Measurements from ENCODE around the gene SLC6A4.

Gene SLC6A4

DNA sequence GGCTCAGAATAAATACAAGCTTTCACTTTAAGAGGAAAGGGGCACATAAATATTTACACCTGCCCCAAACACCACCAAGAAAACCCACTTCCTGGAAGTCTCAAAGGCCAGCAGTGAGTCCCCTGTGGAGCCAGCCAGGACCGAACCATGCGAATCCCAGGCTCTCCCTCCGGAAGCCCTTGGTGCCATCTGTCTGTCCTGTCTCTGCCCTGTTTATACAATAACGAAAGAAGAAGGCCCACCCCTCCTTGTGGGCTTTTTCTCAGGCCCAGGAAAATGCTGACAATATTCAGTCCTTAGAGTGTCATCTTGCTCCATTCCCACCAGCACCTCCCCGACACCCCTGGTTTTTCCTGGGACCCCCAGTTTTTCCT, 3.6 kb upstream of the SLC6A4 start:
- DNase-seq (ENCODE audit: insufficient read length, low spot score) (no peak), FAIRE-seq (no peak)
- TF ChIP-seq, protein P1, sequence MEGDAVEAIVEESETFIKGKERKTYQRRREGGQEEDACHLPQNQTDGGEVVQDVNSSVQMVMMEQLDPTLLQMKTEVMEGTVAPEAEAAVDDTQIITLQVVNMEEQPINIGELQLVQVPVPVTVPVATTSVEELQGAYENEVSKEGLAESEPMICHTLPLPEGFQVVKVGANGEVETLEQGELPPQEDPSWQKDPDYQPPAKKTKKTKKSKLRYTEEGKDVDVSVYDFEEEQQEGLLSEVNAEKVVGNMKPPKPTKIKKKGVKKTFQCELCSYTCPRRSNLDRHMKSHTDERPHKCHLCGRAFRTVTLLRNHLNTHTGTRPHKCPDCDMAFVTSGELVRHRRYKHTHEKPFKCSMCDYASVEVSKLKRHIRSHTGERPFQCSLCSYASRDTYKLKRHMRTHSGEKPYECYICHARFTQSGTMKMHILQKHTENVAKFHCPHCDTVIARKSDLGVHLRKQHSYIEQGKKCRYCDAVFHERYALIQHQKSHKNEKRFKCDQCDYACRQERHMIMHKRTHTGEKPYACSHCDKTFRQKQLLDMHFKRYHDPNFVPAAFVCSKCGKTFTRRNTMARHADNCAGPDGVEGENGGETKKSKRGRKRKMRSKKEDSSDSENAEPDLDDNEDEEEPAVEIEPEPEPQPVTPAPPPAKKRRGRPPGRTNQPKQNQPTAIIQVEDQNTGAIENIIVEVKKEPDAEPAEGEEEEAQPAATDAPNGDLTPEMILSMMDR (IDR thresholded peaks at IDR 0.05; ENCODE audit: insufficient read depth, missing control alignments): no peak

DNA sequence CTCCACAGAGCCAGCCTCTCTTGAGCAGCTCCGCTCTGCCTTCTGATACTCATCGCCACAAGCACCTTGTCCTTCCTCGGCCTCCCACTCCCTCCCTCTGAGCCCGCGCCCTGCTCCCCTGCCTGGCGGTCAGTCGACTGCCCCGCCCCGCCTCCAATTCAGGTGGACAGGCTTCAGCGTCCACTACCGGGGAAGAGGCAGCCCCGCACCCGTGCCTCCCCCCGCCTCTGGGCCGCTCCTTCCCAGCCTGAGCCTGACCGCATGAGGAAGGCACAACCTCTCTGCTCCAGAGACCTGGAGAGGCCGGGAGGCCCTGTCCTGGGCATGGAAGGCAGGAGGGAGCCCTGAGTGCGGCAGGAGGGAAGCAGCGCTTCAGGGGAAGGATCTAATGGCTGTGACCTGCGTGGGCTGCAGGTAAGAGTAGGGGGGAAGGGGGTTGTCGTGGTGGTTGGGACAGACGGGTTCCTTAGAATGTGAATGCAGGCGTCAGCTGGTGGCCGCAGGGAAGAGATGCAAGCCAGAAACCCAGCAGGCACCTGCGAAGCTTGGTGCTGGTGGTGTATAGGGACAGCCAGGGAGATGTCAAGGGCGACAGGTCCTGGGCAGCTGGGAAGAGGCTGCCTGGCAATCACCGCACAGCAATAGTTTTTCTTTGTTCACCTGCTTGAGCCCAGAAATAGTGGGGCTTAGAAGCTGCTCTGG, 3.0 kb upstream of the SLC6A4 start:
- no peak for DNase-seq (ENCODE audit: insufficient read length, low spot score)
- TF ChIP-seq, protein P1 (IDR thresholded peaks at IDR 0.05; ENCODE audit: insufficient read depth, missing control alignments): no peak
- no peak for FAIRE-seq

DNA sequence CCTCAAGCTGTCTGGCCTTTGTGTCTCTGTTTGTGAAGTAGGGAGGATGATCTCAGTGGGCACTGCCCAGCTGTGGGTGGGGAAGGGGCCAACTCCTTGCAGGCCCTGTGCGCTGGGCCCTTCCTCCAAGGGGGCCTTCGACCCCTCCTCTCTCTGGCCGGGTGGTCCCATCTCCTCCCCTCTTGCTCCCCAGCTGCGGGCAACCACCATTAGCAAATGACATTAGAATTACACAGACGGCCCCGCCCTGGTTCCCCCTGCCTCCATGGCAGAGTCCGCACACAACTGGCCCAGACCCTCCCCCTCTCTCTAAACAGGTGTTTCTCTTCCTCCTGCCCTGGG, 2.5 kb upstream of the SLC6A4 start:
- no peak for FAIRE-seq

DNA sequence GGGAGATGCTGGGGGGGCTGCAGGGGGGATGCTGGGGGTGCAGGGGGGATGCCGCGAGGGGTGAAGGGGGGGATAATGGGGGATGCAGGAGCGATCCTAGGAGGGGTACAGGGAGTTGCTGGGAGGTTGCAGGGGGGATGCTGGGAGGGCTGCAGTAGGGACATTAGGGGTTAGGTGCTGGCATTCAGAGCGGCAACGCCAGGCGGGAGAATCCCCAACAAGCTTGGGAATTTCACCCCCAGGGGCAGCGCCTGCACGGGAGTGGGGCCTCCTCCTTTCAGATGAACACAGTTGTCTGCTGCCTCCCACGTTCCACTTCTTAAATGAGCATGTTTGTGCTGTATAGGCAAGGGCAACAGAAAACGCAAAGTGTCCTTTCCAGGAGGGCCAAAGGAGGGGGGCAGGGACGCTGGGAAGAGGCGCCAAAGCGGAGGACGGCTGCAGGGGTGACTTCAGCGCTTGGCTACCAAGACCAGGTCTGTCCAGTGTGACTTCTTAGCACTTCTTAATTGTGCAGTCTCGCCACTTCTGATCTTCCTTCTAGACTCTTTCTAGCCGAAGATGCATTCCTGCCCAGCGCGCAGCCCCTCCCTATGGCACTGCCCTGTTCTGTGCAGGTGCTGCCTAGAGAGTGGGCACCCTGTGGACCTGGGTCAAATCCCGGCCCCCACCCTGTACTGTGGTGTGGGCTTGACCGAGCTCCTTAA, 2.0 kb upstream of the SLC6A4 start:
- TF ChIP-seq, protein P1 (IDR thresholded peaks at IDR 0.05; ENCODE audit: insufficient read depth, missing control alignments): no peak
- no peak for FAIRE-seq
- DNase-seq (ENCODE audit: insufficient read length, low spot score): no peak

More for the DNA sequence above, 2.5 kb upstream of the SLC6A4 start:
- TF ChIP-seq, protein P1 (IDR thresholded peaks at IDR 0.05; ENCODE audit: insufficient read depth, missing control alignments): no peak
- DNase-seq (ENCODE audit: insufficient read length, low spot score): no peak

DNA sequence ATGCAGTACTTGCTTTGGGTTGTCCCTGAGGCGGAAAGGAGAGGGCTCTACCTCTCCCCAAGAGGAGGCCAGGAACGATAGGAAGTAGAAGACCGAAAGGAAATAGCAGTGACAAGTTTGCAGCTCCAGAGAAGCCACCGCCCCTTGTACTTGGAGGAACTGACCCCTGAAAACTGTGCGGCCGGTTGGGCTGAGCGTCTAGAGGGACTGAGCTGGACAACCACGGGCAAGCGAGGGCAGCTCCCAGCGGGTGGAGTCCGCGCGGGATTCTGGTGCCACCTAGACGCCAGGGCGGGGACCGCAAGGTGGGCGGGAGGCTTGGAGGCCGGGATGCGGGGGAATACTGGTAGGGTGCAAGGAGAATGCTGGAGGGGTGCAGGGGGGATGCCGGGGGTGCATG, 1.3 kb upstream of the SLC6A4 start:
- no peak for DNase-seq (ENCODE audit: insufficient read length, low spot score)
- no peak for FAIRE-seq
- TF ChIP-seq, protein P1 (IDR thresholded peaks at IDR 0.05; ENCODE audit: insufficient read depth, missing control alignments): no peak

DNA sequence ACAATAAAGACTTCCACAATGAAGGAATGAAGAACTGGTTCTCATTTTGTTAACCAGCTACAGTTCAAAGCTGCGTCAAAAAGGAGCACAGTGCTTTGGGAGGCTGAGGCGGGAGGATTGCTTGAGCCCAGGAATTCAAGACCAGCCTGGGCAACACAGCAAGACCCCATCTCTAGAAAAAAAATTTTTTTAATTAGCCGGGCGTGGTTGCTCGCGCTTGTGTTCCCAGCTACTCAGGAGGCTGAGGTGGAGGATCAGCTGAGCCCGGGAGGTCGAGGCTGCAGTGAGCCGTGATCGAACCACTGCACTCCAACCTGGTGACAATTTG, 764 bp upstream of the SLC6A4 start:
- no peak for FAIRE-seq
- TF ChIP-seq, protein P1 (IDR thresholded peaks at IDR 0.05; ENCODE audit: insufficient read depth, missing control alignments): no peak

DNA sequence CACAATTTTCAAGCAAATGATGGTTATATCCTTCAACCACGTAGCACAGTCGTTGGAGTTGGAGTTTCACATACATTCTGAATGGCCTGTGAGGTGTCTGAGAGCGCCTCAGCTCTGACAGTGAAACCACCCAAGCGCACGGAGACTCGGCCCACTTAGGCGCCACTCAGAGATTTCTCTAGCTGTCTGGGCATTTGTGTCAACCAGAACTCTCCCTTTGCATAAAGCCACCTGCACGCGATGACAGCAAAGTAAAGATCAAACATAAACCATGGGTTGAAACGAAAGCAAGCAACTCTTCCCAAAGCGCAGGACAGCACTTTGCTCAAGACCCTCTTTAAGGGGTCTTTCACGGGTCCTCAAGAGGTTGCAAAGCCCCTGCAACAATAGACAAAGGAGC, 533 bp downstream of the SLC6A4 start:
- TF ChIP-seq, protein P1 (IDR thresholded peaks at IDR 0.05; ENCODE audit: insufficient read depth, missing control alignments): no peak
- no peak for DNase-seq (ENCODE audit: insufficient read length, low spot score)
- no peak for FAIRE-seq

More for the DNA sequence above, 764 bp upstream of the SLC6A4 start:
- DNase-seq (ENCODE audit: insufficient read length, low spot score): no peak

Data from D721Med (cell line).